ENCODE results near the gene AFG3L2. TPM values are rescaled to one million over a fixed set of nuclear protein-coding genes. Genes with fewer than 3 reads are reported as not detected.

Gene AFG3L2
- total and polyA plus RNA-seq, 2 of the 8 experiments (the other 6 are each of a cell fraction or from before 2014, with no cell fraction given) = 29.7 to 84.8 TPM

GRCh38 chr18:12342661-12343060 is 34.4 kb downstream of the AFG3L2 start (continued):
- no peak for TF ChIP-seq SRF (IDR thresholded peaks at IDR 0.05; ENCODE audit: low read depth, low read length)
- TF ChIP-seq KDM4A (IDR thresholded peaks at IDR 0.05; ENCODE audit: low read depth, low read length, severe bottlenecking) = no peak
- TF ChIP-seq MAFK (IDR thresholded peaks at IDR 0.05; ENCODE audit: low read depth, low read length) = no peak
- TF ChIP-seq USF2 (IDR thresholded peaks at IDR 0.05; ENCODE audit: low read length) = no peak
- no peak for TF ChIP-seq ZNF274 (IDR thresholded peaks at IDR 0.05; ENCODE audit: borderline replicate concordance, extremely low read depth, low read length)
- TF ChIP-seq TBP (IDR thresholded peaks at IDR 0.05; ENCODE audit: low read depth, low read length) = no peak
- TF ChIP-seq BRCA1 (IDR thresholded peaks at IDR 0.05; ENCODE audit: low read depth, low read length) = no peak
- no peak for TF ChIP-seq SIRT6 (IDR thresholded peaks at IDR 0.05; ENCODE audit: low read length)

All from H1 (cell line).